HG03520 (cell line): ENCODE data around the gene GRIK1.

Source experiments
- ATAC-seq: cut with Tn5 transposase; IDR thresholded peaks from one replicate; pipeline ENCODE4 v1.9.1; 2021; ENCODE audit warnings: mild to moderate bottlenecking, moderate library complexity; ENCODE audit not compliant: unreplicated experiment

Gene GRIK1

GRCh38 chr21:29650523-29651022 is 289.2 kb downstream of the GRIK1 start:
- ATAC-seq, result no peak

- ATAC-seq, result no peak
Measured at GRCh38 chr21:29649406-29649814, 290.4 kb downstream of the GRIK1 start.

GRCh38 chr21:29648710-29649240 is 291.0 kb downstream of the GRIK1 start:
- ATAC-seq, result no peak

GRCh38 chr21:29647353-29647781 is 292.4 kb downstream of the GRIK1 start:
- no peak for ATAC-seq

GRCh38 chr21:29645666-29646553 is 293.9 kb downstream of the GRIK1 start:
- no peak for ATAC-seq

GRCh38 chr21:29643289-29643688 is 296.5 kb downstream of the GRIK1 start:
- no peak for ATAC-seq

GRCh38 chr21:29642551-29643245 is 297.1 kb downstream of the GRIK1 start:
- no peak for ATAC-seq

- no peak for ATAC-seq
Measured at GRCh38 chr21:29641635-29642550, 297.9 kb downstream of the GRIK1 start.

GRCh38 chr21:29641001-29641634 is 298.7 kb downstream of the GRIK1 start:
- ATAC-seq, result no peak

GRCh38 chr21:29640080-29640508 is 299.7 kb downstream of the GRIK1 start:
- ATAC-seq, result no peak

GRCh38 chr21:29639366-29640079 is 300.3 kb downstream of the GRIK1 start:
- no peak for ATAC-seq

GRCh38 chr21:29638761-29639327 is 301.0 kb downstream of the GRIK1 start:
- peak; percentile 56 for ATAC-seq

- no peak for ATAC-seq
Measured at GRCh38 chr21:29638138-29638537, 301.7 kb downstream of the GRIK1 start.

GRCh38 chr21:29637553-29637952 is 302.2 kb downstream of the GRIK1 start:
- ATAC-seq, result no peak

GRCh38 chr21:29637134-29637533 is 302.7 kb downstream of the GRIK1 start:
- no peak for ATAC-seq

GRCh38 chr21:29634418-29634817 is 305.4 kb downstream of the GRIK1 start:
- ATAC-seq, result no peak

GRCh38 chr21:29633756-29634155 is 306.0 kb downstream of the GRIK1 start:
- ATAC-seq, result no peak

- ATAC-seq, result no peak
Measured at GRCh38 chr21:29630441-29630840, 309.4 kb downstream of the GRIK1 start.

GRCh38 chr21:29627905-29628304 is 311.9 kb downstream of the GRIK1 start:
- ATAC-seq, result no peak
